ENCODE measurements around the gene ALKBH3. TPM values are rescaled to one million over a fixed set of nuclear protein-coding genes. Genes with fewer than 3 reads are reported as not detected.

Gene ALKBH3
- total and polyA plus RNA-seq, 4 donors, result 7.8 to 17.2 (median 13.8) TPM

GRCh38 chr11:43874078-43874477, 6.6 kb upstream of the ALKBH3 start:
- peaks cover 0 to 3% (median 2%) of the 10 kb centered on the region in 4 donors for H3K4me1 ChIP-seq (ENCODE audit: control insufficient read depth in 4 of 4, insufficient read depth in 4 of 4, low read length in 3 of 4)
- H3K36me3 ChIP-seq (ENCODE audit: control insufficient read depth in 4 of 4, insufficient read depth in 3 of 4, low read depth in 1 of 4, low read length in 3 of 4), result no peaks in the 10 kb centered on the region
- no peak overlapping the region for H3K9ac ChIP-seq (ENCODE audit: low read depth in 1 of 2, low read length in 2 of 2)
- peaks cover 0 to 10% (median 4%) of the 10 kb centered on the region in 4 donors for H3K27me3 ChIP-seq (ENCODE audit: control insufficient read depth in 4 of 4, insufficient read depth in 4 of 4, low read length in 3 of 4)
- H3K27ac ChIP-seq (ENCODE audit: low read depth in 1 of 2, low read length in 2 of 2), result no peak overlapping the region
- 68% methylated on average over 3 of the region's 3 CpGs for WGBS
- H3K9me3 ChIP-seq (ENCODE audit: control insufficient read depth in 4 of 4, low read length in 3 of 4), result peaks cover 0 to 4% (median 0%) of the 10 kb centered on the region in 4 donors
- TF ChIP-seq TAF1 (conservative IDR thresholded peaks at IDR 0.05) (no peak), EGR1 (IDR thresholded peaks at IDR 0.05; ENCODE audit: low read depth in 2 of 2) (no peak), YY1 (IDR thresholded peaks at IDR 0.05) (no peak), FOXA1 (IDR thresholded peaks at IDR 0.05) (no peak), HNF4A (conservative IDR thresholded peaks at IDR 0.05) (no peak), NR2F2 (IDR thresholded peaks at IDR 0.05) (no peak), RAD21 (IDR thresholded peaks at IDR 0.05) (no peak), MAX (IDR thresholded peaks at IDR 0.05) (no peak), CTCF (IDR thresholded peaks at IDR 0.05; ENCODE audit: low read depth, low read length, missing input control) (no peak)
- no peak overlapping the region for H3K4me3 ChIP-seq (ENCODE audit: low read depth in 1 of 3, low read length in 3 of 3)
- DNase-seq (ENCODE audit: low spot score), result no peak

GRCh38 chr11:43874738-43875137, 5.9 kb upstream of the ALKBH3 start:
- no peaks in the 10 kb centered on the region for H3K36me3 ChIP-seq (ENCODE audit: control insufficient read depth in 4 of 4, insufficient read depth in 3 of 4, low read depth in 1 of 4, low read length in 3 of 4)
- H3K4me3 ChIP-seq (ENCODE audit: low read depth in 1 of 3, low read length in 3 of 3), result no peak overlapping the region
- peaks cover 0 to 4% (median 0%) of the 10 kb centered on the region in 4 donors for H3K9me3 ChIP-seq (ENCODE audit: control insufficient read depth in 4 of 4, low read length in 3 of 4)
- H3K27me3 ChIP-seq (ENCODE audit: control insufficient read depth in 4 of 4, insufficient read depth in 4 of 4, low read length in 3 of 4), result peaks cover 0 to 10% (median 4%) of the 10 kb centered on the region in 4 donors
- TF ChIP-seq SP1 (IDR thresholded peaks at IDR 0.05) (no peak), REST (IDR thresholded peaks at IDR 0.05) (no peak), JUND (IDR thresholded peaks at IDR 0.05) (no peak), FOXA1 (IDR thresholded peaks at IDR 0.05) (no peak), MAX (IDR thresholded peaks at IDR 0.05) (no peak), YY1 (IDR thresholded peaks at IDR 0.05) (no peak), TAF1 (conservative IDR thresholded peaks at IDR 0.05) (no peak), RXRA (IDR thresholded peaks at IDR 0.05) (no peak), HNF4G (IDR thresholded peaks at IDR 0.05) (no peak)
- DNase-seq (ENCODE audit: low spot score), result no peak
- no peak overlapping the region for H3K9ac ChIP-seq (ENCODE audit: low read depth in 1 of 2, low read length in 2 of 2)
- WGBS, result 25% methylated on average over 1 of the region's 1 CpG
- H3K4me1 ChIP-seq (ENCODE audit: control insufficient read depth in 4 of 4, insufficient read depth in 4 of 4, low read length in 3 of 4), result no peaks in the 10 kb centered on the region
- no peak overlapping the region for H3K27ac ChIP-seq (ENCODE audit: low read depth in 1 of 2, low read length in 2 of 2)
